Measurements from ENCODE around the gene ADARB2. TPM values are rescaled to one million over a fixed set of nuclear protein-coding genes. Genes with fewer than 3 reads are reported as not detected.

The ADARB2 gene
- polyA plus RNA-seq, 6 donors from 2014 or later: 0.10 to 0.12 TPM; not detected in 4

- Mint-ChIP-seq H3K4me3 (peak overlapping the region in 2 of 8 donors; percentile 29 to 81), H3K27me3 (peaks cover 8 to 24% (median 11%) of the 10 kb centered on the region in 3 donors), H3K27ac (peak overlapping the region in 1 of 6 donors; percentile 90), H3K4me1 (peaks cover 27 to 48% (median 28%) of the 10 kb centered on the region in 3 donors), H3K9me3 (no peaks in the 10 kb centered on the region), H3K36me3 (no peaks in the 10 kb centered on the region)
- DNase-seq: no peak
- no peak for ATAC-seq (ENCODE audit: low read depth in 2 of 2)
Measured at GRCh38 chr10:1664333-1664964, 72.9 kb downstream of the ADARB2 start.

DNA sequence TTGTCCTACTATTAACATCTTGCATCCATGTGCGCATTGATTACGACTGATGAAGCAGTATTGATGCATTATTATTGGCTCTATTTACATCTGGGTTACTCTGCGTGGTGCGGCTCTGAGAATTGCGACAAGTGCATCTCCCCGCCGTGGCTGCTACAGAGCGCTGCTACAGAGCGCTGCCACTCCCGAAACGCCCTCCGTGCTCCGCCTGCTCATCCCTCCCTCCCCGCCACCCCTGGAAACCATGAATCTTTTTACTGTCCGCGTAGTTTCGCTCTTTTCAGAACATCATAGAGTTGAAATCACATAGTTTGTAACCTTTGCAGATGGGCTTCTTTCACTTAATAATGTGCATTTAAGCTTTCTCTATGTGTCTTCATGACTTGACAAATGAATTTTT lies 74.1 kb downstream of the ADARB2 start:
- Mint-ChIP-seq H3K4me1 (peaks cover 30 to 49% (median 33%) of the 10 kb centered on the region in 3 donors), H3K27ac (peak overlapping the region in 4 of 6 donors; percentile 17 to 90 (median 50)), H3K36me3 (peaks cover 0 to 3% of the 10 kb centered on the region in 2 donors), H3K27me3 (peaks cover 12 to 26% (median 15%) of the 10 kb centered on the region in 3 donors), H3K9me3 (no peaks in the 10 kb centered on the region), H3K4me3 (peak overlapping the region in 3 of 8 donors; percentile 12 to 60 (median 43))
- ATAC-seq (ENCODE audit: low read depth in 2 of 2) (no peak), DNase-seq (no peak)

DNA sequence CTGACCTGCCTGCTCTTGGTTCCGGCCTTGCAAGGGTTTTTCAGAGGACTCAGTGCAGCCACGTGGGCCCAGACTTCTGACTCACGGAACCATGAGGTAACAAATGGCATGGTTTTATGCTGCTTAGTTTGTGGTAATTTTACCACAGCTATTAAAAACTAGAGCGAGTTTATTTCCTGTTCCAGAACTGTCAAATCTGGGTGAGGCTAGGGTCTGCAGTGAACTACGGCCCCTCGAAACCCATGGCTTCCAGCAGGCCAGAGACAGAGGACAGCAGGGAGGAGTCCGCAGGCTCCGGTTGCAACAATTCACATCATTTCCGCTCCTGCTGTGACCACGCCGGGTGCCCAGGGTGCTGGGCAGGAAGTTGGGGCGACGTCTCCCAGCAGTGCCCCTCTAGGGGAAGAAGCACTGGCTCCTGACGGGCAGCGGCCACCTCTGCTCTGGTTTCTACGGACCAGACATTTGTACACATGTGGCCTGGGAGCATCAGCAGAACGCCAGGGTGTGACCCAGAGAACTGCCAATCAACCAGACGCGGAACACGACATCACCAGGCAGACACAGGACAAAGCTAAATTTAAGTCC lies 74.8 kb downstream of the ADARB2 start:
- Mint-ChIP-seq H3K27me3 (peaks cover 19 to 28% (median 22%) of the 10 kb centered on the region in 3 donors), H3K27ac (peak overlapping the region; percentile 31 to 98 (median 97)), H3K4me1 (peaks cover 37 to 56% (median 40%) of the 10 kb centered on the region in 3 donors), H3K36me3 (peaks cover 0 to 10% of the 10 kb centered on the region in 2 donors), H3K9me3 (no peaks in the 10 kb centered on the region), H3K4me3 (peak overlapping the region in 7 of 8 donors; percentile 32 to 88 (median 83))
- DNase-seq (peak; percentile 71), ATAC-seq (ENCODE audit: low read depth in 2 of 2) (peak; percentile 73)

DNA sequence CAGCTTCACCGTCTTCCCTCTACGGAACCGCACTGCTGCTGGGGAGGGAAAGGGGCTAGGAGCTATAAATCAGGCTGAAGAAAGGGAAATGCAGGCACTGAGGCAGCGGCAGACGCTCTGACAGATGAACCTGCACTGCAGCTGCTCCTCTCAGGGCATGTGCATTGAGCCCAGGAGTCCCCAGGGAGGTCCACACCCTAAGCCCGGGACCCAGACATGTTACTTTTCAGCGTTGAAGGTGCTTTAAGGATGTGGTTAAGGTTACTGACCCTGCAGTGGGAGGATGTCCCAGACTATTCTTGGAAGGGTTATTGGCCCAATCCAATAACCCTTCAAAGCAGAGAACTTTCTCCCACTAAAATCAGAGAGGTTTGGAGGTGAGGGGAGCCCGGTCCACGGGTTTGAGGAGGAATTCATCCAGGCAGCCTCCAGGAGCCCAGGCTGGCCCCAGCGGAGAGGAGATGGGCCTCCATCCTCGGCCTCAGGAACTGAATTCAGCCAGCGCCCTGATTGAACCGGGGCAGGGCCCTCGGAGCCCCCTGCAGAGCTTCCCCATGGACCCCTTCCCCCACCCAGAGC lies 75.4 kb downstream of the ADARB2 start:
- Mint-ChIP-seq H3K4me1 (peaks cover 38 to 59% (median 42%) of the 10 kb centered on the region in 3 donors), H3K27ac (peak overlapping the region; percentile 1 to 98 (median 97)), H3K36me3 (peaks cover 0 to 11% of the 10 kb centered on the region in 2 donors), H3K4me3 (peak overlapping the region; percentile 32 to 88 (median 80)), H3K27me3 (peaks cover 20 to 31% (median 24%) of the 10 kb centered on the region in 3 donors), H3K9me3 (no peaks in the 10 kb centered on the region)
- ATAC-seq (ENCODE audit: low read depth in 2 of 2): peak; percentile 92 to 93
- peak; percentile 85 for DNase-seq

DNA sequence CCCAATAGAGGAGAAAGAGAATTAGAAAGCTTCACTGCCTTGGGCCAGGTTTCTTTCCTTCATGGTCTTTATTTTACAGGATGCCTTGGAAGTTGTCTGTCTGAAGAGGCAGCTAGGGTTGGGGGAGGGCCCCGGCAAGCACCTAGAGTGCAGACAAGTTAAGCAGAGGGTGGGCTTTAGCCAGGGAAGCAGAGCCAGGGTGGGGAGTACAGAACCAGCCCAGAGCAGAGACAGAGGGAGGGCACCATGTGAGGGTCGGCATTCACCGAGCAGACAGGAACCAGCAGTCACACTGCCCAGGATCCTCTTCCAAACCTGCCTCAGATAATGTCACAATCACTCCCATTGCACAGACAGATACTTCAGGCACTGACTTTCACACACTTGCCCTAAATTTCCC lies 75.9 kb downstream of the ADARB2 start:
- ATAC-seq (ENCODE audit: low read depth in 2 of 2): peak in 1 of 2 donors; percentile 3
- Mint-ChIP-seq H3K36me3 (peaks cover 0 to 11% of the 10 kb centered on the region in 2 donors), H3K4me3 (peak overlapping the region; percentile 32 to 88 (median 80)), H3K9me3 (no peaks in the 10 kb centered on the region), H3K27me3 (peaks cover 20 to 34% (median 24%) of the 10 kb centered on the region in 3 donors), H3K4me1 (peaks cover 38 to 59% (median 42%) of the 10 kb centered on the region in 3 donors), H3K27ac (peak overlapping the region; percentile 1 to 98 (median 97))
- no peak for DNase-seq

GRCh38 chr10:1660815-1661214 lies 76.5 kb downstream of the ADARB2 start:
- H3K4me3 Mint-ChIP-seq: peak overlapping the region in 5 of 8 donors; percentile 33 to 88 (median 71)
- ATAC-seq (ENCODE audit: low read depth in 2 of 2): no peak

GRCh38 chr10:1660386-1660785 lies 76.9 kb downstream of the ADARB2 start:
- Mint-ChIP-seq H3K4me1 (peaks cover 38 to 59% (median 42%) of the 10 kb centered on the region in 3 donors), H3K9me3 (no peaks in the 10 kb centered on the region), H3K27ac (peak overlapping the region in 1 of 6 donors; percentile 79), H3K4me3 (peak overlapping the region in 2 of 8 donors; percentile 33 to 71), H3K36me3 (peaks cover 0 to 11% of the 10 kb centered on the region in 2 donors), H3K27me3 (peaks cover 24 to 40% (median 28%) of the 10 kb centered on the region in 3 donors)
- DNase-seq: no peak
- no peak for ATAC-seq (ENCODE audit: low read depth in 2 of 2)

More at GRCh38 chr10:1660815-1661214, 76.5 kb downstream of the ADARB2 start:
- no peak for DNase-seq
- peaks cover 0 to 11% of the 10 kb centered on the region in 2 donors for H3K36me3 Mint-ChIP-seq
- peaks cover 24 to 40% (median 26%) of the 10 kb centered on the region in 3 donors for H3K27me3 Mint-ChIP-seq
- H3K9me3 Mint-ChIP-seq: no peaks in the 10 kb centered on the region
- peak overlapping the region in 4 of 6 donors; percentile 79 to 98 (median 97) for H3K27ac Mint-ChIP-seq
- H3K4me1 Mint-ChIP-seq: peaks cover 38 to 59% (median 42%) of the 10 kb centered on the region in 3 donors

DNA sequence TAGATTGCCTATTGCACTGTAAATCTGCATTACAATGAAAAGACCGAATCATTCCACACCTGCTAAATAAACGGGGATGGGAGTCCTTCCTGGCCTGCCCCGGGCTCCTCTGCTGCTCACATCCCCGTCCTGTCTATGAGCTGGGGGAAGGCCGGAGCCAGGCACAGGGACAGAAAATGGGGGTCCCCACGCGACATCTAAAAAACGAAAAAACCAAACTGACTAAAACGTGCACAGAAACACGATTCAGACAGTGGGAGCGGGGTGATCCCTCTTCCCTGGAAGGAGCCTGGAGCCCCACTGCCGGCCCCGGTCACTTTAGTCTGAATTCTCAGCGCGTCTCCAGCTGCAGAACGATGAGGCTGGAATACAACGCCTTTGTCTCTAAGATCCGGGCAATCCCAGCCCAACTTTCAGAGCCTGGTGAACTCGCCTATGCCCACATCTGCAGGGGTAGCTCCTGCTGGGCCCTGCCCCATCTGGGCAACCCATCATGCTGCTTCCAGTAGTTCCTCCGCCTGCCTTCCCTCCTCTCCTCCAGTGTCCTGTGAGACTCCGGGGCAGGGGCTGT lies 78.0 kb downstream of the ADARB2 start:
- peaks cover 24 to 40% (median 28%) of the 10 kb centered on the region in 3 donors for H3K27me3 Mint-ChIP-seq
- no peak overlapping the region for H3K27ac Mint-ChIP-seq
- DNase-seq (no peak), ATAC-seq (ENCODE audit: low read depth in 2 of 2) (no peak)
- no peak overlapping the region for H3K4me3 Mint-ChIP-seq
- peaks cover 38 to 66% (median 47%) of the 10 kb centered on the region in 3 donors for H3K4me1 Mint-ChIP-seq
- H3K9me3 Mint-ChIP-seq: no peaks in the 10 kb centered on the region
- peaks cover 0 to 11% of the 10 kb centered on the region in 2 donors for H3K36me3 Mint-ChIP-seq

GRCh38 chr10:1658658-1659057 lies 78.7 kb downstream of the ADARB2 start:
- ATAC-seq (ENCODE audit: low read depth in 2 of 2): no peak

GRCh38 chr10:1657479-1657878 lies 79.8 kb downstream of the ADARB2 start:
- no peaks in the 10 kb centered on the region for H3K9me3 Mint-ChIP-seq
- ATAC-seq (ENCODE audit: low read depth in 2 of 2) (no peak), DNase-seq (no peak)
- peak overlapping the region in 1 of 6 donors; percentile 1 for H3K27ac Mint-ChIP-seq
- H3K27me3 Mint-ChIP-seq: peaks cover 28 to 45% (median 31%) of the 10 kb centered on the region in 3 donors
- peaks cover 33 to 54% (median 39%) of the 10 kb centered on the region in 3 donors for H3K4me1 Mint-ChIP-seq
- peaks cover 0 to 11% of the 10 kb centered on the region in 2 donors for H3K36me3 Mint-ChIP-seq
- H3K4me3 Mint-ChIP-seq: no peak overlapping the region

More at GRCh38 chr10:1658658-1659057, 78.7 kb downstream of the ADARB2 start:
- H3K4me1 Mint-ChIP-seq: peaks cover 38 to 60% (median 42%) of the 10 kb centered on the region in 3 donors
- no peak overlapping the region for H3K27ac Mint-ChIP-seq
- H3K27me3 Mint-ChIP-seq: peaks cover 24 to 40% (median 28%) of the 10 kb centered on the region in 3 donors
- peaks cover 0 to 11% of the 10 kb centered on the region in 2 donors for H3K36me3 Mint-ChIP-seq
- no peak overlapping the region for H3K4me3 Mint-ChIP-seq
- H3K9me3 Mint-ChIP-seq: no peaks in the 10 kb centered on the region
- no peak for DNase-seq

GRCh38 chr10:1655367-1655766 lies 82.0 kb downstream of the ADARB2 start:
- Mint-ChIP-seq H3K4me3 (no peak overlapping the region), H3K9me3 (no peaks in the 10 kb centered on the region), H3K36me3 (peaks cover 0 to 11% of the 10 kb centered on the region in 2 donors), H3K27me3 (peaks cover 23 to 58% (median 29%) of the 10 kb centered on the region in 3 donors), H3K27ac (no peak overlapping the region), H3K4me1 (peaks cover 17 to 36% (median 19%) of the 10 kb centered on the region in 3 donors)
- no peak for DNase-seq
- no peak for ATAC-seq (ENCODE audit: low read depth in 2 of 2)

GRCh38 chr10:1654811-1655356 lies 82.4 kb downstream of the ADARB2 start:
- Mint-ChIP-seq H3K36me3 (peaks cover 0 to 11% of the 10 kb centered on the region in 2 donors), H3K4me3 (no peak overlapping the region), H3K27me3 (peaks cover 24 to 59% (median 31%) of the 10 kb centered on the region in 3 donors), H3K27ac (no peak overlapping the region), H3K9me3 (no peaks in the 10 kb centered on the region), H3K4me1 (peaks cover 13 to 31% (median 24%) of the 10 kb centered on the region in 3 donors)
- ATAC-seq (ENCODE audit: low read depth in 2 of 2) (no peak), DNase-seq (no peak)
